Stimulated activated CD4-positive, alpha-beta T cell treated with anti-CD3 and anti-CD28 coated beads, Interleukin-4, amount 100 ng/mL, for 4 hours (primary cell): Measurements from ENCODE around the gene ELOVL1.
A peak's percentile ranks its signal among the peaks of the same experiment; 100 is the strongest.
"Not testable (repeated sequence)": the region's sequence is repeated elsewhere in the genome, so short reads cannot be mapped to it uniquely, and the experiment has no call there.

Source experiments
- DNase-seq, 2 experiments: peaks; one replicate each; pipeline ENCODE4 v3.0.0-alpha.2; 2020

The ELOVL1 gene

DNA sequence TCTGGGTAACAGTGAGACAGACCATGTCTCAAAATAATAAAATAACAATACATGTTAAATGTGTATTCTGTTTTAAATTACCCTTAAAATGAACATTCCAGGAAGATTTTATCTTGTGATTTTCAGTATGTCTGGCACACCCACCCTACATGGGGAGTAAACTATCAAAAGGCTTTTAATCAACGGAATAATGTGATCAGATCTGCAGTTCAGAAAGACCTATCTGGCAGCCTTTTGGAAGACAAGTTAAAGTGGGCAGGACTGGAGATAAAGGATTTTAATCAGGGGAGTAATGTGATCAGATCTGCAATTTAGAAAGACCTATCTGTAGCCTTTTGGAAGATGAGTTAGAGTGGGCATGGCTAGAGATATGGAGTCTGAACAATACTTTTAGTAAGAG lies 11.7 kb upstream of the ELOVL1 start:
- no peak for DNase-seq

DNA sequence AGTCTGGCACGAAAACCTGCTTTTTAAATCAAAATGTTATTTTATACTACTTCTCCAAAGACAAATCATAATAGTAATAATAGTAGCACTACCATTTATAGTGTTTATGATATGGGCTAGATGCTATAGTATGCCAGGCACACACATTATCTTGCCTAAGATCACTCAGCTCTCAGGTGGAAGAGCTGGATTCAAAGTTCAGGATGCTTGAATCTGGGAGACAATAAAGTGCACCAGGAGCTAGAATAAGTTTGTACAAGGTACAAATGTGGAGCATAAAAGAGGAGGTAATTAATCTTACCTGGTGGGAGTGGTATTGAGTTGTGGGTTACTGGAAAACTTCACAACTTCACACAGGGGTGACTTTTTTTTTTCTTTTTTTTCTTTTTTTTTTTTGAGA lies 10.0 kb upstream of the ELOVL1 start:
- DNase-seq: no peak

GRCh38 chr1:43376723-43377235 lies 9.0 kb upstream of the ELOVL1 start:
- DNase-seq: no peak

DNA sequence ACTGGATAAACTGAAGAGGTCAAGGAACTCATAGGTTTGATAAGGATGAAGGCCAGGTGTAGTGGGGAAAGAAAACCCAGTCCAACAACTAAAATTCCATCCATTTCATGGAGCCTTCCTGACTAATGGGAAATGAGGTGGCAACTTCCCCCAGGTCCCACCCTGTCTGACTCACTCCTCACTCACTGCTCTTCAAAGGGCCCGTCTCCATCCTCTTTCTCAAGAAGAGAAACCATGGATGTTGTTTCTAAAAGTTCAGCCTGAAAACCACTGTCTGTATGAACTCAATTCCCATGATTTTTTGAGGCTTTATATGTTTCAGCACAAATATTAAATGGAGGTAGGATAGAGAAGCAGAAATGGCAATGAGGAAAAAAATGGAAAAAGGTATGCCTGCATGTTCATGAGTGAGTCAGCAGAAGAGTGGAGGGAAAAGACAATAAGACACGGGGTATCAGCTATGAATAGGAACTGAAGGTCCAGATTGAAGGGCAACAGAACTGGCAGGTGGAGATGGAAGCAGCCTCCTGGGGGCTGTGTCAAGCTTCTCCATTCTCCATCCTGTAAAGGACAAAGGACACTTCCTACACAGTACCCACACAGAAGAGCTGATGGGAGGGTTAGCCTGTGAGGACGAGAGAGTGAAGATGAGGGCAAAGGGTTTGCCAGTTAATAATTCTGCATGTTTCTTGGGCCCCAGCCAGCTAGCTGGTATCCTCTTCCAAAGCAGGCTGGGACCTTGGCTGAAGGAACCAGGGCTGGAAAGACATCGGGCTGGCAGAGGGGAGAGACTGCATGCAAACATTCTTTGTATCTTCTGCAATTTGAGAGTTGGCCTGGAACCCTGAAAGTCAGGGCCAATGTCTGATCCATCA lies 5.5 kb upstream of the ELOVL1 start:
- no peak for DNase-seq

- DNase-seq: no peak
Measured at GRCh38 chr1:43372172-43372571, 4.4 kb upstream of the ELOVL1 start.

- no peak for DNase-seq
Measured at GRCh38 chr1:43370564-43370963, 2.8 kb upstream of the ELOVL1 start.

DNA sequence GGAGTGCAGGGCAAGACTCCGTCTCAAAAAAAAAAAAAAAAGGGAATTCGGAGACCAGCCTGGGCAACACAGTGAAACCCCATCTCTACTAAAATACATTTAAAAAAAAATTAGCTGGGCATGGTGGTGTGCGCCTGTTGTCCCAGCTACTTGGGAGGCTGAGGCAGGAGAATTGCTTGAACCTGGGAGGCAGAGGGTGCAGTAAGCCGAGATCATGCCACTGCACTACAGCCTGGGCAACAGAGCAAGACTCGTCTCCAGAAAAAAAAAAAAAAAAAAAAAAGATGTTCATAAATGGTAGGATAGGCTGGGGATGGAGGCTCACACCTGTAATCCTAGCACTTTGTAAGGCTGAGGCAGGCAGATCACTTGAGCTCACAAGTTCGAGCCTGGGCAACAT lies 2.0 kb upstream of the ELOVL1 start:
- not testable (repeated sequence) for DNase-seq

DNA sequence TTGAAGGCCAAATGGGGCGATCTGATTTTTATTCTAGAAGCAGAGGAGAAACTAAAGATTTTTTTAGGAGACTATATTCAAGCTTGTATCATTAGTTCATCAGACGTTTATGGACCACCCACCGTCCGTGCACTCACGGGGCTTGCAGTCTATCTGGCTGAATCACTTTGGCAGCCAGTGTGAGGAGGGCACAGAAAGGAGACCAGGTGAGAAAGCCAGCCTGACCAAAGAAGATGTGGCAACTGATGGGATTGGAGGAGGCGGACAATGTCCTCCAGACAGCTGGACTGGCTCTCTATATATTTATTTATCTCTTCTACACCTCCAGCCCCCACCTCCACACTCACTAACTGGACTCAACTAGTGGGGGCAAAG lies 822 bp upstream of the ELOVL1 start:
- no peak for DNase-seq

DNA sequence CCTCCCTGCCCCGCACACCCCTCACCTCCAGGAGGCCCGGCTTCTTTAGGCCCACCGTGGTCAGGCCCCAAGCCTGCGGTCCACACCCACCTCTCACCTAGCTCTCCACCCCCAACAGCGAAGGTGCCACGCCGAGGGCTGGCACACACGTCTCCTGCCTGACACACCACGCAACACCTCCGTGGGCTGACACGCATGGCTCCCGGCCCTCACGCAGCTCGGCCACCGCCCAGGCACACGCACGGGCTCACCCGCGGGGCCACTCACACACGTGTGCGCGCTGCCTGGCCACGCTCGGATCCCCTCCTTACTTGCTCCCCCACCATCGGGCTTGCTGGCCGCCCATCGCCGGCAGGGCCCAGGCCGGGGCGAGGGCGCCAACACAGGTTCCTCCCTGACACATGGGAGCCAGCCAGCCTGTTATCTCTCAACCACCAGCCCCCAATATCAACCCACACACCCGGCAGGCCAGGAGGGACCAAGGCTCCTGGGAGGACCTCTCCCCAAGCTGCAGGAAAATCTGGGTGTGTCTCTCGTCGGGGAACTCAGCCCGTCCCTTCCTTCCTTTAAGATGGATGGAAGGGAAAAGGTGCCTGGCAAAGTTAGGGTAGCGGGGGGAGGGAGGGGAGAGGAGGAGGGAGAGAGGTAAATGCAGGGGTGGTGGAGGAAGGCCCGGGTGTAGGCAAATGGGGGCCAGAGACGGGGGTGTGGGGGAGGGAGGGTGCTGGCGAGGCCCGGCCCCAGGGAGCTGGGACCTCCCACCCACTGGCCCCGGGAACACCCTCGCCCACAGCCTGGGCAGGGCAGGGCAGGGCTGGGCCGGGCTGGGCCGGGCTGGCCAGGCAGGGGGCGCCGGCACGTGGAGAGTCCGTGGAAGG lies 546 bp downstream of the ELOVL1 start:
- DNase-seq: peak; percentile 42 to 61

GRCh38 chr1:43366601-43367025 lies 1.2 kb downstream of the ELOVL1 start:
- no peak for DNase-seq

- peak in 1 of 2 experiments; percentile 16 for DNase-seq
Measured at GRCh38 chr1:43366179-43366578, 1.6 kb downstream of the ELOVL1 start.

DNA sequence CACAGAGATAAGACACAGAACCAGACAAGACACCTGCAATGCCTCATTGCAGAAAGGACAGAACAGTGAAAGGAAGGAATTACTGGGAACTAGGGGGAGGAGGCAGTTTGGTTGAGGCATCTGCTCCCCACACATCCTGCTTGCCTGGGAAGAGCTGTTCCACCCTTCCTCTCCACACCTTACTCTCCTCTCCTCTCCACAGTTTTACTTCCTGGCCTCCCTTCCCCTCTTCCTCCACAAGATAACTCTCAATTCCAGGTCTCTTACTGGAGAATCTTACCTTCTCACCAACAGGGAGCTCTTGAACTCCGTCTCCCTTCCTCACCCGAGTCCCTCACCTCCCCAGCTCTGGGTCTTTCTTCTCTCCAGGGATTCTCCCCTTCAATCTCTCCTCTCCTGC lies 2.1 kb downstream of the ELOVL1 start:
- no peak for DNase-seq

- DNase-seq: no peak
Measured at GRCh38 chr1:43363935-43364525, 3.8 kb downstream of the ELOVL1 start.

DNA sequence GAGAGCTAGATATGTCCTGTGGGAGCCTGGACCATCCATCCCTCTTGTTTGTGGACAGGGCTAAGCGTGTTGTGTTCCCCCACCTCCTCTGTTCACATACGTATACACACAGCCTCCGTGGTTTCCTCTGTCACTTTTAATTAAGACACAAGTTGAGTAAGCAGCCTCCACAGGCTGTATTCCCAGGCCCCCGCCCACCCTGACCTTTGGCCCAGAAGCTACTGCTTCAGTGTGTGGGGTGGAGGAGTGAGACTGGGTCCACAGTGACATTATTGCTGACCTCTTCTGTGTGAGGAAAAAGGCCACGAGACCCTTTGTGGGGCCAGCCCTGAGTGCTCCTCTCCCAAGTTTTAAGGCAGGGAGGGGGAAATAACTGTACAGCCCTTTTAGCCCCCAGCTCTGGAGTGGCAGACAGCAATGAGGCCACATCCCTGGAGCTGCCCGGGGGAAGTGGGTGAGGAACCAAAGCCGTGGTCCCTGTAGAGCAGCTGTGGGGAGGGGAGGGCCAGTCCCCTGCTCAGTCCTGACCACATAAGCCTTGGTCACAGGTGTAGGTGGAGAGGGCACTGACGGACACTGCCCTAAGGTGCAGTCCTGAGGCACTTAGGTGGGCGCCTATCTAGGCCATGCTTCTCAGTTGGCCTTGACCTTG lies 4.4 kb downstream of the ELOVL1 start:
- DNase-seq: no peak

DNA sequence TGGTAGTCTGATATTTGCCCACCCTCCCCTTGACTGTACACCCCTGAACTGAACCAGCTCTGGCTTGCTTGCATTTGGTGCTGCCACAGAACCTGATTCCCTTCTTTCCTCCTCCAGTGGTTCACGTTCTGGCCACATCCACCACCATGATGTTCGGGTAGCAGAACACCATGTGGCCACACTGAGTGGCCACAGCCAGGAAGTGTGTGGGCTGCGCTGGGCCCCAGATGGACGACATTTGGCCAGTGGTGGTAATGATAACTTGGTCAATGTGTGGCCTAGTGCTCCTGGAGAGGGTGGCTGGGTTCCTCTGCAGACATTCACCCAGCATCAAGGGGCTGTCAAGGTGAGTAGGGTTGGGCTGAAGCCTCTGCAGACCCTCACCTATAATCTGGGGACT lies 7.2 kb downstream of the ELOVL1 start:
- no peak for DNase-seq

DNA sequence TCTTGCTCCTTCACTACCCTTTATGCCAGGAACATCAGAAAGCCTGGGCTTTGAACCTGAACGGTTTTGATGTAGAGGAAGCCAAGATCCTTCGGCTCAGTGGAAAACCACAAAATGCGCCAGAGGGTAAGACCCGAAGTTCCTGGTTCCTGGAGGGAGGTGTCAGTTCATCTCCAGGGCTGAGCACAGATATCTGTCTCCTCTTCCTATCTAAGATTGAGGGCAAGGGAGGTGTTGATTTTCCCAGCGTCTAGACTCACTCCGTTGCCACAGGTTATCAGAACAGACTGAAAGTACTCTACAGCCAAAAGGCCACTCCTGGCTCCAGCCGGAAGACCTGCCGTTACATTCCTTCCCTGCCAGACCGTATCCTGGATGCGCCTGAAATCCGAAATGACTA lies 8.1 kb downstream of the ELOVL1 start:
- no peak for DNase-seq

DNA sequence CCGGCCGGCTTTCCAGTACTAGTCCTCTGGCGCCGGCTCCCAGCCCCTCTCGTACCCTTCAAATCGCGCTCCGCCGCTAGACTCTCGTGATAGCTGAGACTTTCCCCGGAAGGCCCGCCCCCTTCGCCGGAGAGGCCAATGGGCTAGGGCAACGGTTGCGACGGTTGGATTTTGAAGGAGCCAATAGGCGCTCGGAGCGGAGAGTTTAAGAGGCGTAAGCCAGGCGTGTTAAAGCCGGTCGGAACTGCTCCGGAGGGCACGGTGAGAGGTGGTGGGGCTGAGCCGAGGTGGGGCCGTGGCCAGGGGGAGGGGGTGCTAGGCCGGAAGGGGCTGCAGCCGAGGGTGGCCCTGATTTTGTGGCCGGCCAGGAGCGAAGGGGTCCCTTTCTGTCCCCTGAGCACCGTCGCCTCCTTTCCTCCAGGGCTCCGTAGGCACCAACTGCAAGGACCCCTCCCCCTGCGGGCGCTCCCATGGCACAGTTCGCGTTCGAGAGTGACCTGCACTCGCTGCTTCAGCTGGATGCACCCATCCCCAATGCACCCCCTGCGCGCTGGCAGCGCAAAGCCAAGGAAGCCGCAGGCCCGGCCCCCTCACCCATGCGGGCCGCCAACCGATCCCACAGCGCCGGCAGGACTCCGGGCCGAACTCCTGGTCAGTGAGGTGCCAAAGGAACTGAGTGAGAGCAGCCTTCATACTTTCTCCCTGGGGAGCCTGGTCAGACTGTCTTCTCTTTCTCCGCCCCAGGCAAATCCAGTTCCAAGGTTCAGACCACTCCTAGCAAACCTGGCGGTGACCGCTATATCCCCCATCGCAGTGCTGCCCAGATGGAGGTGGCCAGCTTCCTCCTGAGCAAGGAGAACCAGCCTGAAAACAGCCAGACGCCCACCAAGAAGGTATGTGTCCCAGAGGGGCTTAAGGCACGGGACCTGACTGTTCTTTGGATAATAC lies 8.8 kb downstream of the ELOVL1 start, which contains the start of gene CDC20:
Gene CDC20, plus strand, starts transcription at position 236 of the 948 bp plus-strand sequence. Its CDS starts 235 bp downstream, at position 471.
- DNase-seq: peak; percentile 96 to 98

GRCh38 chr1:43358121-43358745 lies 9.6 kb downstream of the ELOVL1 start:
- DNase-seq: no peak

DNA sequence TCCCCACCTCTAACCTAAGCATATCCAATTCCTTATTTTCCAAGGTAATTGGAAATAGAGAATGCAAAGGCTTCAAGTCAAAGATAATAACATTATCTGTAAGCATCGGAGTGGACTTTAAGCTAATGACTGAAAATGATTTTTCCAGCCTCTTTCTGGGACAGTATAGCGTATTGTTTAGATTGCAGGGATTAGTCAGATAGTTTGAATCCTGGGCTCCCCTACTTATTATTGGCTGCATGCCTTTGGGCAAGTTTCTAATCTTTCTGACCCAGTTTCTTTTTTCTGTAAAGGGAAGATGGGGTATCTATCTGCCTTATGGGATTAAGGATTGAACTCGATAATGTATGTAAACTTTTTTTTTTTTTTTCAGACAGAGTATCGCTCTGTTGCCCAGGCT lies 10.6 kb downstream of the ELOVL1 start:
- no peak for DNase-seq

DNA sequence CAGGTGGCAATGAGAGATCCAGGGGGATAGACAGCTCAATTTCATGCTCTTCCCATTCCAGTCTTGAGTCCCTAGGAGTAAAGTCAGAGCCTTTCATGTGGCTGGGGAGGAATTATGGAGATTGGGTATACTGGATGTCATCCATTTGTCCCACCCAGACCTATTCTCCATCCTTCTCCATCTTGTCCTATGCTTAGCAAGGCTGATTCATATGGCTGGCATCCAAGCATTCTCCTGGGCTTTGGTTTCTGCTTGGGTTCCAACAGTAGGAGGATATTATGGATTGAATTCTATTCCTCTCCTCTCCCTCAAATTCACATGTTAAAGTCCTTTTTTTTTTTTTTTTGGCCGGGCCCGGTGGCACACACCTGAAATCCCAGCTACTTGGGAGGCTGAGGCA lies 12.9 kb downstream of the ELOVL1 start:
- DNase-seq: no peak

GRCh38 chr1:43354471-43354870 lies 13.3 kb downstream of the ELOVL1 start:
- DNase-seq: no peak
